Breast epithelium (tissue), 4 donors: ENCODE results near the gene PATL1. TPM values are rescaled to one million over a fixed set of nuclear protein-coding genes. Genes with fewer than 3 reads are reported as not detected.

Experiments used
- DNase-seq, 2 donors: peaks; one replicate each; pipeline ENCODE4 v3.0.0-alpha.2; 2019; ENCODE audit warnings: low spot score in 2 of 2
- H3K27ac ChIP-seq, 2 donors: fragments of 200-600 bp; sonication (generic) in 1 of 2; one replicate each; pipeline ENCODE4 v1.5.1; 2016 to 2019; ENCODE audit warnings: mild to moderate bottlenecking in 1 of 2
- H3K27me3 ChIP-seq, 2 donors: fragments of 200-600 bp; sonication (generic) in 1 of 2; one replicate each; pipeline versions ENCODE4 v1.5.1 to v1.6.0; 2017 to 2019; ENCODE audit warnings: control low read depth in 1 of 2, mild to moderate bottlenecking in 1 of 2
- H3K36me3 ChIP-seq: fragments of 200-600 bp; one replicate; pipeline ENCODE4 v1.5.1; 2019
- H3K4me1 ChIP-seq, 2 donors: fragments of 200-600 bp; sonication (generic); one replicate each; pipeline ENCODE4 v1.5.1; 2016 to 2019; ENCODE audit warnings: control low read depth in 1 of 2
- H3K4me3 ChIP-seq, 3 donors: fragments of 200-600 bp; sonication (generic); 1 replicate in 2 of 3; 2 replicates in 1 of 3; pipeline ENCODE4 v1.5.1; 2016 to 2019; ENCODE audit warnings: mild to moderate bottlenecking in 3 of 3, moderate library complexity in 2 of 3
- H3K9me3 ChIP-seq, 2 donors: fragments of 200-600 bp; sonication (generic) in 1 of 2; one replicate each; pipeline ENCODE4 v1.5.1; 2016 to 2019; ENCODE audit warnings: control low read depth in 1 of 2
- CTCF ChIP-seq, 3 donors: fragments of 450-650 bp; IDR thresholded peaks; one replicate each; pipeline ENCODE4 v1.5.1; 2016 to 2017; ENCODE audit warnings: antibody characterized with exemption in 3 of 3, mild to moderate bottlenecking in 3 of 3, moderate library complexity in 3 of 3
- POLR2A ChIP-seq: fragments of 450-650 bp; IDR thresholded peaks from one replicate; pipeline ENCODE4 v1.6.1; 2016; ENCODE audit warnings: antibody characterized with exemption, mild to moderate bottlenecking, moderate library complexity
- POLR2AphosphoS5 ChIP-seq, 3 donors: sonication (generic); formaldehyde crosslinking; IDR thresholded peaks; one replicate each; pipeline ENCODE4 v1.6.1; 2017; ENCODE audit warnings: antibody characterized with exemption in 3 of 3
- intact Hi-C: fragments of 100-400 bp; cut with DNase I; formaldehyde crosslinking; loops from one replicate; pipeline ENCODE4 v1.15.1; 2023; ENCODE audit warnings: low total_unique reads
- total RNA-seq, 3 donors: library from RNA; depleted of rRNA; stranded (reverse); fragments of >200 nt; gene quantifications; one replicate each; pipeline ENCODE4 v1.1.0, GENCODE V29; 2016

PATL1 gene
- total RNA-seq, 3 donors from 2014 or later: 13.4 to 15.8 (median 15.2) TPM

- TF ChIP-seq POLR2AphosphoS5 (IDR thresholded peaks at IDR 0.05) (no peak), POLR2A (no peak), CTCF (IDR thresholded peaks at IDR 0.05) (no peak)
- Histone ChIP-seq H3K27ac (no peak overlapping the region), H3K27me3 (no peaks in the 10 kb centered on the region), H3K9me3 (no peaks in the 10 kb centered on the region), H3K4me1 (peaks cover 0 to 4% of the 10 kb centered on the region in 2 donors), H3K36me3 (no peaks in the 10 kb centered on the region), H3K4me3 (no peak overlapping the region)
- intact Hi-C loops: no loop called here
- DNase-seq: no peak
Observed at GRCh38 chr11:59674291-59674690, 5.5 kb upstream of the PATL1 start.

- Histone ChIP-seq H3K4me3 (no peak overlapping the region), H3K27me3 (no peaks in the 10 kb centered on the region), H3K27ac (no peak overlapping the region), H3K36me3 (no peaks in the 10 kb centered on the region), H3K4me1 (peaks cover 0 to 4% of the 10 kb centered on the region in 2 donors), H3K9me3 (no peaks in the 10 kb centered on the region)
- DNase-seq: no peak
- intact Hi-C loops: no loop called here
- TF ChIP-seq CTCF (IDR thresholded peaks at IDR 0.05) (no peak), POLR2AphosphoS5 (IDR thresholded peaks at IDR 0.05) (no peak), POLR2A (no peak)
Observed at GRCh38 chr11:59673291-59673690, 4.5 kb upstream of the PATL1 start.

- no peaks in the 10 kb centered on the region for H3K27me3 ChIP-seq
- no peak overlapping the region for H3K27ac ChIP-seq
- H3K36me3 ChIP-seq: no peaks in the 10 kb centered on the region
- no peaks in the 10 kb centered on the region for H3K9me3 ChIP-seq
- TF ChIP-seq CTCF (IDR thresholded peaks at IDR 0.05) (no peak), POLR2A (no peak), POLR2AphosphoS5 (IDR thresholded peaks at IDR 0.05) (no peak)
- no peak for DNase-seq
- intact Hi-C loops: no loop called here
- H3K4me3 ChIP-seq: no peak overlapping the region
- peaks cover 0 to 13% of the 10 kb centered on the region in 2 donors for H3K4me1 ChIP-seq
Observed at GRCh38 chr11:59671471-59671870, 2.6 kb upstream of the PATL1 start.

GRCh38 chr11:59669611-59670009 is 773 bp upstream of the PATL1 start:
- peak overlapping the region; percentile 90 to 94 (median 91) for H3K4me3 ChIP-seq
- H3K27ac ChIP-seq: peak overlapping the region; percentile 98 to 99
- H3K4me1 ChIP-seq: peaks cover 0 to 13% of the 10 kb centered on the region in 2 donors
- H3K27me3 ChIP-seq: no peaks in the 10 kb centered on the region
- H3K9me3 ChIP-seq: no peaks in the 10 kb centered on the region
- H3K36me3 ChIP-seq: no peaks in the 10 kb centered on the region
- peak; percentile 31 to 55 for DNase-seq
- TF ChIP-seq CTCF (IDR thresholded peaks at IDR 0.05): peak in 1 of 3 donors; percentile 16
- no peak for TF ChIP-seq POLR2A
- no peak for TF ChIP-seq POLR2AphosphoS5 (IDR thresholded peaks at IDR 0.05)
- intact Hi-C loops: no loop called here

GRCh38 chr11:59668188-59668949 is 468 bp downstream of the PATL1 start:
- H3K9me3 ChIP-seq: no peaks in the 10 kb centered on the region
- H3K36me3 ChIP-seq: no peaks in the 10 kb centered on the region
- intact Hi-C loops: no loop called here
- no peaks in the 10 kb centered on the region for H3K27me3 ChIP-seq
- peak overlapping the region; percentile 90 to 94 (median 91) for H3K4me3 ChIP-seq
- peaks cover 0 to 13% of the 10 kb centered on the region in 2 donors for H3K4me1 ChIP-seq
- H3K27ac ChIP-seq: peak overlapping the region; percentile 98 to 99
- DNase-seq: peak; percentile 52 to 65
- TF ChIP-seq POLR2A: no peak
- TF ChIP-seq CTCF (IDR thresholded peaks at IDR 0.05): peak in 2 of 3 donors; percentile 27 to 51
